GM23248 (cell line): ENCODE data around the gene ADCK2.

Source experiments
- EZH2 ChIP-seq: fragments of 200-600 bp; sonication (generic); IDR thresholded peaks from 2 replicates; pipeline ENCODE4 v1.6.1; 2018; ENCODE audit warnings: antibody characterized with exemption, mild to moderate bottlenecking; ENCODE audit not compliant: insufficient read depth, poor library complexity, severe bottlenecking
- EZH2phosphoT487 ChIP-seq: fragments of 200-600 bp; sonication (generic); IDR thresholded peaks from 2 replicates; pipeline ENCODE4 v1.6.1; 2018; ENCODE audit warnings: antibody characterized with exemption, moderate library complexity, mild to moderate bottlenecking, low read depth; ENCODE audit not compliant: insufficient read depth

DNA sequence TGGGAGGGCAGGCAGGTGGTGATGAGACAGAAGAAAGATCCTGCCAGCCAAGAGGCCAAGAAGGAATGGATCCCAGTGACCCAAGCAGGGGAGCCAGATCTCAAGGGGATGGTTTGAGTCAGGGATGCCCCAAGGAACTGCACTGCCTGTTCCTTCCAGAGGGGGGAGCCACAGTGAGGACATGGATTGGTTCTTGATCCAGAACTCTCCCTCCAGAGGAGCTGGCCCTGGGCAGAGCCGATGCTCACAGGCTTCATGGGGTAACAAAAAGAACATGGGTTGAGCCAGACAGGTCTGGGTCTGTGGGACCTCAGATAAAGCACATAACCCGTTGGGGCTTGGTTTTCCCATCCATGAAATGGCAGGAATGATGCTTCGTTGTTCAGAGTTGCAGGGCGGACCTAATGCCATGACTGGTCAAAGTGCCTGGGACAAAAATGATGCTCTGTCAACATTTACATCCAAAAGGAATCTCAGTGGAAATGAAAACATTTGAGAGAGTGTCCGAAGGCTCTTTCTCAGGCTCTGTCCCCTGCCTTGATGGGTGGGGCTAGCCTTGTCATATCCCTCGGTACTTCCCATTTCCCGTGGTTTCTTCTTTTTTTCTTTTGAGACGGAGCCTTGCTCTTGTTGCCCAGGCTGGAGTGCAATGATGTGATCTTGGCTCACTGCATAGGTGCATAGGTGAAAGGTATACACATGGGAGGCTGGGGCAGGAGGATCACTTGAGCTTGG, 27.4 kb upstream of the ADCK2 start:
- TF ChIP-seq EZH2 (no peak), EZH2phosphoT487 (no peak)
